Breast epithelium (tissue), 4 donors: ENCODE data around the gene RNF130. TPM values are rescaled to one million over a fixed set of nuclear protein-coding genes. Genes with fewer than 3 reads are reported as not detected.

Experiments used
- DNase-seq, 2 donors: peaks; one replicate each; pipeline ENCODE4 v3.0.0-alpha.2; 2019; ENCODE audit warnings: low spot score in 2 of 2
- H3K27ac ChIP-seq, 2 donors: fragments of 200-600 bp; sonication (generic) in 1 of 2; one replicate each; pipeline ENCODE4 v1.5.1; 2016 to 2019; ENCODE audit warnings: mild to moderate bottlenecking in 1 of 2
- H3K27me3 ChIP-seq, 2 donors: fragments of 200-600 bp; sonication (generic) in 1 of 2; one replicate each; pipeline versions ENCODE4 v1.5.1 to v1.6.0; 2017 to 2019; ENCODE audit warnings: control low read depth in 1 of 2, mild to moderate bottlenecking in 1 of 2
- H3K36me3 ChIP-seq: fragments of 200-600 bp; one replicate; pipeline ENCODE4 v1.5.1; 2019
- H3K4me1 ChIP-seq, 2 donors: fragments of 200-600 bp; sonication (generic); one replicate each; pipeline ENCODE4 v1.5.1; 2016 to 2019; ENCODE audit warnings: control low read depth in 1 of 2
- H3K4me3 ChIP-seq, 3 donors: fragments of 200-600 bp; sonication (generic); 1 replicate in 2 of 3; 2 replicates in 1 of 3; pipeline ENCODE4 v1.5.1; 2016 to 2019; ENCODE audit warnings: mild to moderate bottlenecking in 3 of 3, moderate library complexity in 2 of 3
- H3K9me3 ChIP-seq, 2 donors: fragments of 200-600 bp; sonication (generic) in 1 of 2; one replicate each; pipeline ENCODE4 v1.5.1; 2016 to 2019; ENCODE audit warnings: control low read depth in 1 of 2
- CTCF ChIP-seq, 3 donors: fragments of 450-650 bp; IDR thresholded peaks; one replicate each; pipeline ENCODE4 v1.5.1; 2016 to 2017; ENCODE audit warnings: antibody characterized with exemption in 3 of 3, mild to moderate bottlenecking in 3 of 3, moderate library complexity in 3 of 3
- POLR2A ChIP-seq: fragments of 450-650 bp; IDR thresholded peaks from one replicate; pipeline ENCODE4 v1.6.1; 2016; ENCODE audit warnings: antibody characterized with exemption, mild to moderate bottlenecking, moderate library complexity
- POLR2AphosphoS5 ChIP-seq, 3 donors: sonication (generic); formaldehyde crosslinking; IDR thresholded peaks; one replicate each; pipeline ENCODE4 v1.6.1; 2017; ENCODE audit warnings: antibody characterized with exemption in 3 of 3
- intact Hi-C: fragments of 100-400 bp; cut with DNase I; formaldehyde crosslinking; loops from one replicate; pipeline ENCODE4 v1.15.1; 2023; ENCODE audit warnings: low total_unique reads
- total RNA-seq, 3 donors: library from RNA; depleted of rRNA; stranded (reverse); fragments of >200 nt; gene quantifications; one replicate each; pipeline ENCODE4 v1.1.0, GENCODE V29; 2016

Gene RNF130
- total RNA-seq, 3 donors from 2014 or later, result 114 to 267 (median 143) TPM

- Histone ChIP-seq H3K4me1 (no peaks in the 10 kb centered on the region), H3K4me3 (no peak overlapping the region), H3K27ac (no peak overlapping the region), H3K9me3 (no peaks in the 10 kb centered on the region), H3K36me3 (no peaks in the 10 kb centered on the region), H3K27me3 (no peaks in the 10 kb centered on the region)
- DNase-seq, result no peak
- TF ChIP-seq CTCF (IDR thresholded peaks at IDR 0.05), result no peak
- TF ChIP-seq POLR2AphosphoS5 (IDR thresholded peaks at IDR 0.05), result no peak
- TF ChIP-seq POLR2A, result no peak
- intact Hi-C loops, result no loop called here
Measured at GRCh38 chr5:179955630-179956029, 115.9 kb downstream of the RNF130 start.

- Histone ChIP-seq H3K27me3 (no peaks in the 10 kb centered on the region), H3K4me1 (no peaks in the 10 kb centered on the region), H3K4me3 (no peak overlapping the region), H3K27ac (no peak overlapping the region), H3K9me3 (no peaks in the 10 kb centered on the region), H3K36me3 (no peaks in the 10 kb centered on the region)
- DNase-seq, result no peak
- TF ChIP-seq CTCF (IDR thresholded peaks at IDR 0.05), result no peak
- no peak for TF ChIP-seq POLR2A
- no peak for TF ChIP-seq POLR2AphosphoS5 (IDR thresholded peaks at IDR 0.05)
- intact Hi-C loops, result no loop called here
Measured at GRCh38 chr5:179955062-179955461, 116.5 kb downstream of the RNF130 start.

GRCh38 chr5:179954434-179954833, 117.1 kb downstream of the RNF130 start:
- Histone ChIP-seq H3K36me3 (no peaks in the 10 kb centered on the region), H3K9me3 (no peaks in the 10 kb centered on the region), H3K27ac (no peak overlapping the region), H3K4me1 (no peaks in the 10 kb centered on the region), H3K4me3 (no peak overlapping the region), H3K27me3 (no peaks in the 10 kb centered on the region)
- no peak for DNase-seq
- TF ChIP-seq POLR2A (no peak), CTCF (IDR thresholded peaks at IDR 0.05) (no peak), POLR2AphosphoS5 (IDR thresholded peaks at IDR 0.05) (no peak)
- intact Hi-C loops, result no loop called here

- no peaks in the 10 kb centered on the region for H3K36me3 ChIP-seq
- H3K27ac ChIP-seq, result no peak overlapping the region
- no peaks in the 10 kb centered on the region for H3K27me3 ChIP-seq
- no peak for DNase-seq
- H3K4me3 ChIP-seq, result no peak overlapping the region
- no peak for TF ChIP-seq POLR2AphosphoS5 (IDR thresholded peaks at IDR 0.05)
- no peak for TF ChIP-seq POLR2A
- no peaks in the 10 kb centered on the region for H3K4me1 ChIP-seq
- no peaks in the 10 kb centered on the region for H3K9me3 ChIP-seq
- intact Hi-C loops, result no loop called here
Measured at GRCh38 chr5:179953987-179954386, 117.6 kb downstream of the RNF130 start.

DNA sequence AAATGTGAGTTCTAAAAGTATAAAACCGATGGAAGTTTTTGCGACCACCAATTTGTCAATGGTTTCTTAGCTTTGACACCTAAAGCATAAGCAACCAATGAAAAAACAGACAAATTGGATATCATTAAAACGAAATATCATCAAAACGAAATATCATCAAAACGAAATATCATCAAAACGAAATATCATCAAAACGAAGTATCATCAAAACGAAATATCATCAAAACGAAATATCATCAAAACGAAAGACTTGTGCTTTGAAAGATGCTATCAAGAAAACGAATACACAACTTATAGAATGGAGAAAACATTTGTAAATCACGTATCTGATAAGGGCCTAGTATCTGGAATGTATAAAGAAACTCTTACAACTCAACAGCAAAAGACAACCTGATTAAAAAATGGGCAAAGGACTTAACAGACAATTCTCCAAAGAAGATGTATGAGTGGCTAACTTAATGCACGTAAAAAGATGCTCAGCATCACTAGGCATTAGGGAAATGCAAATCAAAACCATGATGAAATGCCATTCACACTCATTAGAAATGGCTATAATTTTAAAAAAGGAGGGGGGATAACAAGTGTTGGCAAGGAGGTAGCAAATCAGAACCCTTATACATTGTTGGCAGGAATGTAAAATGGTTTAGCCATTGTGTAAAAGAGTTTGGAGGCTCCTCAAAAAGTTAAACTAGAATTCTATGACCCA, 134.4 kb downstream of the RNF130 start:
- intact Hi-C loops, result no loop called here
- H3K27ac ChIP-seq, result no peak overlapping the region
- no peak for TF ChIP-seq POLR2AphosphoS5 (IDR thresholded peaks at IDR 0.05)
- no peak for TF ChIP-seq CTCF (IDR thresholded peaks at IDR 0.05)
- TF ChIP-seq POLR2A, result no peak

More for the DNA sequence above, 134.4 kb downstream of the RNF130 start:
- no peaks in the 10 kb centered on the region for H3K4me1 ChIP-seq
- no peaks in the 10 kb centered on the region for H3K36me3 ChIP-seq
- DNase-seq, result no peak
- no peaks in the 10 kb centered on the region for H3K27me3 ChIP-seq
- H3K4me3 ChIP-seq, result no peak overlapping the region
- H3K9me3 ChIP-seq, result no peaks in the 10 kb centered on the region
